ENCODE measurements around the gene PRR23B. TPM values are rescaled to one million over a fixed set of nuclear protein-coding genes. Genes with fewer than 3 reads are reported as not detected.
"Not testable (repeated sequence)": the region's sequence is repeated elsewhere in the genome, so short reads cannot be mapped to it uniquely, and the experiment has no call there.

PRR23B gene
- total RNA-seq, 1 donor from 2014 or later = not detected

- no peak overlapping the region for H3K4me3 Mint-ChIP-seq (ENCODE audit: unreplicated experiment)
- H3K4me1 Mint-ChIP-seq (ENCODE audit: low read depth) = no peaks in the 10 kb centered on the region
- peaks cover 17% of the 10 kb centered on the region for H3K9me3 Mint-ChIP-seq (ENCODE audit: low read depth)
- H3K27ac Mint-ChIP-seq (ENCODE audit: unreplicated experiment) = no peak overlapping the region
- H3K36me3 Mint-ChIP-seq (ENCODE audit: low read depth) = no peaks in the 10 kb centered on the region
- DNase-seq (ENCODE audit: low spot score) = peak; percentile 88
- TF ChIP-seq, protein P1, sequence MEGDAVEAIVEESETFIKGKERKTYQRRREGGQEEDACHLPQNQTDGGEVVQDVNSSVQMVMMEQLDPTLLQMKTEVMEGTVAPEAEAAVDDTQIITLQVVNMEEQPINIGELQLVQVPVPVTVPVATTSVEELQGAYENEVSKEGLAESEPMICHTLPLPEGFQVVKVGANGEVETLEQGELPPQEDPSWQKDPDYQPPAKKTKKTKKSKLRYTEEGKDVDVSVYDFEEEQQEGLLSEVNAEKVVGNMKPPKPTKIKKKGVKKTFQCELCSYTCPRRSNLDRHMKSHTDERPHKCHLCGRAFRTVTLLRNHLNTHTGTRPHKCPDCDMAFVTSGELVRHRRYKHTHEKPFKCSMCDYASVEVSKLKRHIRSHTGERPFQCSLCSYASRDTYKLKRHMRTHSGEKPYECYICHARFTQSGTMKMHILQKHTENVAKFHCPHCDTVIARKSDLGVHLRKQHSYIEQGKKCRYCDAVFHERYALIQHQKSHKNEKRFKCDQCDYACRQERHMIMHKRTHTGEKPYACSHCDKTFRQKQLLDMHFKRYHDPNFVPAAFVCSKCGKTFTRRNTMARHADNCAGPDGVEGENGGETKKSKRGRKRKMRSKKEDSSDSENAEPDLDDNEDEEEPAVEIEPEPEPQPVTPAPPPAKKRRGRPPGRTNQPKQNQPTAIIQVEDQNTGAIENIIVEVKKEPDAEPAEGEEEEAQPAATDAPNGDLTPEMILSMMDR (IDR thresholded peaks at IDR 0.05) = no peak
- H3K27me3 Mint-ChIP-seq (ENCODE audit: low read depth) = peaks cover 11% of the 10 kb centered on the region
Measured at GRCh38 chr3:139043554-139044365, 23.0 kb upstream of the PRR23B start.

DNA sequence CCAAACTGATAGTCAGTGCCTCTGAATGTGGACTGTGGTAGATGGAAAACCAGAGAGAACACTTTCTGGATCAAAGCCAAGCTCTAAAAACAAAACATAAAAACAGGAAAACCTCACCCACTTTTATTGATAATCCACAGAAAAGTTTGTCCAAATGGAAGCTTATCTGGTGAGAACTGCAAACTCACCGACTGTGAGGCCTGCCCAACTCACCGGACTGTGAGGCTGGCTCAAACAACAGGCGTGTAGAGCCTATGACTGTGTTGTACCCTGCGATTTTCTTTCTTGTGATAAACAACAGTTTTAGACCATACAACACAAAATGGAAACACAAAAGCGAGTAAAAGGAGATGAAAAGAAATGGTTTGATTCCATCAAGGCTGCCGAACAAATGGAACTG lies 16.8 kb upstream of the PRR23B start:
- TF ChIP-seq, protein P1 (IDR thresholded peaks at IDR 0.05) = no peak
- DNase-seq (ENCODE audit: low spot score) = no peak
- Mint-ChIP-seq H3K4me1 (ENCODE audit: low read depth) (no peaks in the 10 kb centered on the region), H3K27me3 (ENCODE audit: low read depth) (peaks cover 20% of the 10 kb centered on the region), H3K27ac (ENCODE audit: unreplicated experiment) (no peak overlapping the region), H3K4me3 (ENCODE audit: unreplicated experiment) (no peak overlapping the region), H3K9me3 (ENCODE audit: low read depth) (no peaks in the 10 kb centered on the region), H3K36me3 (ENCODE audit: low read depth) (no peaks in the 10 kb centered on the region)

DNA sequence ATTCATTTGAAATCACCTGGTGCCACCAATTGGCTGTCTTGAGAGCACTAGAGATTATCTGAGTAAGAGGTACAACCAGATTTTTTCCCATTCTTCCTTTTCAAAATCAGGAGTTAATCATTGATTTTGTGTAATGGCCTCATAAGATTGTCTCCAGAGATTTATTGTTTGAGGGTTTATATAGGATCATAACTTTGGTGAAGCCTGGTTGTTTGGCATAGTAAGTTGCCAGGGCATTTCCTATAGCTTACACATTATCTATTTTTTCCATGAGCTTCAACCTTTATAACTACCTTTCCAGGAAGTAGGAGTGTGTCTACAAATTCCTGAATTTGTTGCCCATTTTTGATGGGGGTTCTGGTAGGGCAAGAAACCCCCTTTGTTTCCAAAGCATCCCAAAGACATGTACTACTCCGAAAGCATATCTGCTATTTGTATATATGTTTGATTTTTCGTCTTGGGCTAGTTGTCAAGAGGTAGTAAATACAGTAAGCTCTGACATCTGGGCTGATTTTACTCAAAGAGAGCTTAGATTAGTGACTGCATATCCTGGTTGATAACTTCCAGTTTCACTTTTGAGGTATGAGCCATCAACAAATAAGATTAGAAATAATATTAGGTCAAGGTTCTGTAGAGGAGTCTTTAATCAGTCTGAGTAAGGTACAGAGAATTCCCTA lies 11.7 kb upstream of the PRR23B start:
- Mint-ChIP-seq H3K9me3 (ENCODE audit: low read depth) (peaks cover 20% of the 10 kb centered on the region), H3K4me1 (ENCODE audit: low read depth) (no peaks in the 10 kb centered on the region), H3K36me3 (ENCODE audit: low read depth) (peaks cover 3% of the 10 kb centered on the region), H3K27ac (ENCODE audit: unreplicated experiment) (no peak overlapping the region), H3K27me3 (ENCODE audit: low read depth) (peaks cover 14% of the 10 kb centered on the region), H3K4me3 (ENCODE audit: unreplicated experiment) (no peak overlapping the region)
- DNase-seq (ENCODE audit: low spot score) = no peak
- TF ChIP-seq, protein P1 (IDR thresholded peaks at IDR 0.05) = no peak

GRCh38 chr3:139030576-139030975 lies 9.8 kb upstream of the PRR23B start:
- not testable (repeated sequence) for H3K36me3 Mint-ChIP-seq (ENCODE audit: low read depth); H3K4me3 Mint-ChIP-seq (ENCODE audit: unreplicated experiment); H3K27me3 Mint-ChIP-seq (ENCODE audit: low read depth); DNase-seq (ENCODE audit: low spot score); H3K4me1 Mint-ChIP-seq (ENCODE audit: low read depth); H3K27ac Mint-ChIP-seq (ENCODE audit: unreplicated experiment)
- H3K9me3 Mint-ChIP-seq (ENCODE audit: low read depth) = peaks cover 20% of the 10 kb centered on the region

DNA sequence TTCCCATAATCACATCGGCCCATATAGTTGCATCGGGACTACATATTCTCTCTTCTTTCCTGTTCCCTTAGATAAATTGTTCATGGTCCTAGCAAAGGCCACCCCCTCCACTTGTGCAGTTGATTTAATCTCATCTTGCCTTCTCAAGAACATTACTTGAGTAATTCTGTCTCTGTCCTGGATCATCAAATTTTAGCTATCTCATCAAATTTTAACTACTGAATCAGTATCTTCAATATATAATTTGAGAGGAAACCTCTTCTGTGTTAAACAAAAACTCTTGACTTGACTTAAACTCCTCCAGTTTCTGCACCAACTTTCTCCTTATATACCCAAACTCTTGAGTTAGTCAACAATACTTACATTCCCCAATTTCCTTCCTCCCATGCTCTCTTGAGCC lies 4.2 kb upstream of the PRR23B start:
- Mint-ChIP-seq H3K4me3 (ENCODE audit: unreplicated experiment) (no peak overlapping the region), H3K4me1 (ENCODE audit: low read depth) (no peaks in the 10 kb centered on the region), H3K9me3 (ENCODE audit: low read depth) (peaks cover 10% of the 10 kb centered on the region), H3K27me3 (ENCODE audit: low read depth) (peaks cover 4% of the 10 kb centered on the region), H3K36me3 (ENCODE audit: low read depth) (peaks cover 1% of the 10 kb centered on the region), H3K27ac (ENCODE audit: unreplicated experiment) (no peak overlapping the region)
- DNase-seq (ENCODE audit: low spot score) = no peak
- TF ChIP-seq, protein P1 (IDR thresholded peaks at IDR 0.05) = no peak

All from chondrocyte (in vitro differentiated cells).